Mesodermal cell (in vitro differentiated cells): ENCODE results near the gene NKTR.

Experiments used
- H3K27ac ChIP-seq: 2 replicates; pipeline ENCODE4 v1.7.0; 2013; ENCODE audit warnings: mild to moderate bottlenecking, low read depth, low read length, moderate library complexity; ENCODE audit not compliant: severe bottlenecking
- H3K36me3 ChIP-seq: 2 replicates; pipeline ENCODE4 v1.7.1; 2013; ENCODE audit warnings: mild to moderate bottlenecking, low read length, moderate library complexity; ENCODE audit not compliant: control insufficient read depth, insufficient read depth
- H3K4me1 ChIP-seq: one replicate; pipeline ENCODE4 v1.7.1; 2013; ENCODE audit warnings: mild to moderate bottlenecking, low read length; ENCODE audit not compliant: insufficient read depth, control insufficient read depth, poor library complexity, severe bottlenecking
- H3K4me3 ChIP-seq: 2 replicates; pipeline ENCODE4 v1.7.0; 2013; ENCODE audit warnings: low read length, control low read depth, mild to moderate bottlenecking; ENCODE audit not compliant: insufficient read depth, poor library complexity, severe bottlenecking; ENCODE audit errors: extremely low read depth
- H3K9me3 ChIP-seq: 2 replicates; pipeline ENCODE4 v1.7.1; 2013; ENCODE audit warnings: mild to moderate bottlenecking, low read length, moderate library complexity; ENCODE audit not compliant: control insufficient read depth
- WGBS, 2 experiments: methylation state at CpG; one replicate each; pipeline ENCODE4 v1.1.5; 2013; ENCODE audit warnings: missing lambda C conversion rate in 2 of 2; ENCODE audit not compliant: insufficient coverage in 2 of 2; 5-methylcytosine and 5-hydroxymethylcytosine counted together

NKTR gene

GRCh38 chr3:42651248-42652091, 51.0 kb downstream of the NKTR start:
- WGBS, 2 experiments = 44 to 52% methylated on average over 6 to 7 of the region's 9 CpGs
- peaks cover 47% of the 10 kb centered on the region for H3K4me1 ChIP-seq
- no peak overlapping the region for H3K4me3 ChIP-seq
- H3K27ac ChIP-seq = peak overlapping the region; percentile 91
- peaks cover 39% of the 10 kb centered on the region for H3K36me3 ChIP-seq
- no peaks in the 10 kb centered on the region for H3K9me3 ChIP-seq

DNA sequence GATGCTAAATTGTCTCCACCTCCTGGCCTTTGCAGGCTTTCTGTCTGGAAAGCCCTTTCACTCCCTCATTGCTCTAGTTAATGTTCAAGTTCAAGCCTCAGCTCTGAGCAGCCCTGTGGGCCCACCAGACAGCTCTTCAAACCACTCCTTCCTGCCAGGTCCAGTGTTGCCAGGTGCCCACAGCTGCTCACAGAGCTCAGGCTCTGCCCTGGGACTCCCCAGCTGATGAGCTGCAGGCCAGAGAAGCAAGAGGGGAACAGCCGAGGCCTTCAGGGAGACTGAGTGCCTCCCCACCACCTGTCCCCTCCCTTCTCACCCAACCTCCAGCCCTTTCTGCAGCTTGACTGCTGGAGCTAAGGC, 51.7 kb downstream of the NKTR start:
- H3K4me1 ChIP-seq = peaks cover 47% of the 10 kb centered on the region
- peaks cover 32% of the 10 kb centered on the region for H3K36me3 ChIP-seq
- H3K27ac ChIP-seq = peak overlapping the region; percentile 91
- H3K4me3 ChIP-seq = no peak overlapping the region
- 80 to 90% methylated on average over 1 of the region's 1 CpG for WGBS, 2 experiments
- H3K9me3 ChIP-seq = no peaks in the 10 kb centered on the region

GRCh38 chr3:42652611-42653302, 52.3 kb downstream of the NKTR start:
- no peaks in the 10 kb centered on the region for H3K9me3 ChIP-seq
- peaks cover 26% of the 10 kb centered on the region for H3K36me3 ChIP-seq
- 24 to 66% methylated on average over 4 of the region's 7 CpGs for WGBS, 2 experiments
- H3K27ac ChIP-seq = peak overlapping the region; percentile 91
- peak overlapping the region; percentile 63 for H3K4me3 ChIP-seq
- peaks cover 42% of the 10 kb centered on the region for H3K4me1 ChIP-seq

- Histone ChIP-seq H3K4me1 (peaks cover 40% of the 10 kb centered on the region), H3K27ac (peak overlapping the region; percentile 24), H3K9me3 (no peaks in the 10 kb centered on the region), H3K4me3 (peak overlapping the region; percentile 63), H3K36me3 (peaks cover 22% of the 10 kb centered on the region)
- 100% methylated on average over 2 to 3 of the region's 3 CpGs for WGBS, 2 experiments
These were observed 52.7 kb downstream of the NKTR start for GRCh38 chr3:42653303-42653559.

DNA sequence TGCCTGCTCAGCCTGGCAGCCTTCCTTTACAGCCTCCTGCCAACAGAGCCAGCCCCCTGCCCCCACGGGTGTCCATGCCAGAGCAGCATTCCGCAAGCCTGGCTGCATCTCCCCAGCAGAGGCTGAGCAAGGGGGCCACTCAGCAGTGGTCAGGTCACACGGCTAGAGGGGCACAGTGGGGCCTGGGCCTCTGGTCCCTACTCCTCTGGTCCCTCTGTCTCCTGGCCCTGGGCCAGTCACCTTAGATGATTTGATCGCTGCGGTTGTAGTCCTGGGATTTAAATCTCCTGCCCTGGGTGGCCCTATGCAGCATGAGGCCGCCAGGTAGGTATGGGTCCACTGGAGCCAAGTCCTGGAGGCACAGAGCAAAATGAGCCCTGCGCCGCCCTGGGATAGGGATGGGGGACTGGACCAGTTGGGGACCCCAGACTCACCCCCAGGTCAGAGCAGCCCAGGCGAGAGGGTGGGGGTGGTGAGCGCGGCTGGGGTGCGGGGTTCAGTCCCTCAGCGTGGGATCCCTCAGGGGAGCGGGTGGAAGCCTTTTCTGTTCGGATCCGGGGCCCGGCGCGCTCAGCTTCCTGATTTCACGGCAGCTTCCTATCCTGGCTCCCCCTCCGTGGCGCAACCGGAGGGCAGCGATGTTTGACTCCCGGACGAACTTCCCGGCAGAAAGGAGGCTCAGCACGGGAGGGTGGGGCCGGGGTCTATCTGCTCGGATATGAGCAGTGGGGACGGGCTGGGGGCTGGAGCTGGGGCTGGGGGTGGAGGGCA, 53.3 kb downstream of the NKTR start, which contains the start of gene ZBTB47:
TSS of gene ZBTB47 (plus strand) at position 138 of the 771 bp plus-strand sequence. CDS start 4,659 bp downstream, outside the sequence.
- H3K4me3 ChIP-seq = peak within 1 kb of the TSS; percentile 63
- WGBS, 2 experiments = 21 to 27% methylated on average over 21 to 23 of the region's 31 CpGs
- peaks cover 16% of the 10 kb centered on the region for H3K36me3 ChIP-seq
- H3K9me3 ChIP-seq = no peaks in the 10 kb centered on the region
- peaks cover 38% of the 10 kb centered on the region for H3K4me1 ChIP-seq
- H3K27ac ChIP-seq = peak within 1 kb of the TSS; percentile 57

GRCh38 chr3:42654331-42655201, 54.1 kb downstream of the NKTR start:
- 1 to 3% methylated on average over 44 to 53 of the region's 94 CpGs for WGBS, 2 experiments
- Histone ChIP-seq H3K4me1 (peaks cover 39% of the 10 kb centered on the region), H3K36me3 (peaks cover 8% of the 10 kb centered on the region), H3K9me3 (no peaks in the 10 kb centered on the region), H3K27ac (peak overlapping the region; percentile 57), H3K4me3 (peak overlapping the region; percentile 63)

DNA sequence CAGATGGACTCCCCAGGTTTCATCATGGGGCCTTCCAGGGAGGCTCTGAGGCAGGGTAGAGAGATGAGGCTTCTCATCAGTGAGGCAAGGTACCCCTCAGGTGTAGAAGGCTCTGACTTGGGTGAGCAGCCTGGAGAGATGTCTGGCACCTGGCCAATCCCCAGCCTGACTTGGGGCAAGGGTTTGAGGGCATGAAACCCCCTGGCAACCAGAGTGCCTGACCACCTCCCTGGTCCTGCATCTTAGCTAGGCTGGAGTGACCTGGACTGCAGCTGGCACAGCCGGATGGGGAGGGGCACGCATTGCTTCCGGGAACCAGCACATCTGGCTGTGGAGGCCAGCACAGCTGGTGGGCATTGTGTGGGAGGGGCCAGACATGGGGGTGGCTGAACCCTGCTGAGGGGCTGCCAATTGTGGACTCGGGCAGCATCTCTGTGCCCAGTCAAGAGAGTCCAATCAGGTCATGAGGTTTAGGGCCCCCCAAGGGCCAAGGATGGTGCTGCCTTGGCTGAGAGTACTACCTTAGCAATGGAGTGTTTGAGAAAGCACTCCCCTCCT, 54.9 kb downstream of the NKTR start:
- Histone ChIP-seq H3K4me3 (peak overlapping the region; percentile 63), H3K4me1 (peaks cover 40% of the 10 kb centered on the region), H3K36me3 (no peaks in the 10 kb centered on the region), H3K27ac (peak overlapping the region; percentile 57), H3K9me3 (no peaks in the 10 kb centered on the region)
- 63 to 85% methylated on average over 4 of the region's 4 CpGs for WGBS, 2 experiments

GRCh38 chr3:42655980-42656679, 55.6 kb downstream of the NKTR start:
- H3K27ac ChIP-seq = no peak overlapping the region
- H3K9me3 ChIP-seq = no peaks in the 10 kb centered on the region
- H3K36me3 ChIP-seq = no peaks in the 10 kb centered on the region
- WGBS, 2 experiments = 85 to 88% methylated on average over 5 to 6 of the region's 6 CpGs
- H3K4me3 ChIP-seq = no peak overlapping the region
- H3K4me1 ChIP-seq = peaks cover 33% of the 10 kb centered on the region

DNA sequence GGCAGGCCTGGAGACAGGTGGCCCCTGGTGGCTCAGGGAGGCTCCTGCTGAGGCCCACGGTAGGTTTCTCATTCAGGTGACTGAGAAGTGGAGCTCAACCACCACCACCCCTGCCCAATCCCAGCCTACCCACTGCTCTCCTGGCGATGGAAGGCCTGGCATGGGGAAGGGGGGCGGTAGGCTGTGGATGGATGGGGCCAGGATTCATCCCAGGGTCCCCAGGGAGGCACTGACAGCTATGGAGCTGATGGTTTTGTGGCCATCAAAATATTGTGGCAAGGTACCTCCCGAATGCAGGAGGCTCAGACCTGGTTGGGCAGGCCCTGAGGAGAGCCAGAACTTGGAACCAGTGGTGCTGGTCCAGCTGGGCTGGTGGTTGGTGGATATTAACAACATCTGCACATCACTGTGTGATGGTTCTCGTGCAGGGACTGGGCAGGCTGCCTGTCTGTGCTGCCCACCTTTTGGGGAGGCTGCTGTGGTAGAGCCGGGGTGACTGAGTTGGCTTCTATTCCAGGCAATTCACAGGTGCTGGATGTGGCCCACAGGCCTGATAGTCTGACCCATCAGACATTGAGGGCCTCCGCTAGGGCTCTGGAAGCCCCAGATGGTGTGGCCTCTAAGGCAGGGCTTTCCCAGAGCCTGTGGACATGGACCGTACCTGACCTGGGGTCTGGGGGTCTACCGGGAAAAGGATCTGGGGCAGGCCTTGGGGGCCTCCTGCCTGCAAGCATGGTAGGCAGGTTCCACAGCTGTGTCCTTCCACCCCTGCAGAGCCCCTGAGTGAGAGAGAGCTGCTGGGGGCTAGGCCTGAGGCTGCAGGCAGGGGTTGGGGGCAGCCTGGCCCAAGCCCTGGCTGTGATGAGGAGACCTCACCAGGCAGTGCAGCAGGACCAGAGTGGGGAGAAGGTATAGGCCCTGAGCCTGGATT, 56.5 kb downstream of the NKTR start:
- Histone ChIP-seq H3K4me3 (no peak overlapping the region), H3K4me1 (peaks cover 25% of the 10 kb centered on the region)
- WGBS, 2 experiments = 89 to 98% methylated on average over 6 to 7 of the region's 9 CpGs

More for the DNA sequence above, 56.5 kb downstream of the NKTR start:
- H3K9me3 ChIP-seq = no peaks in the 10 kb centered on the region
- no peak overlapping the region for H3K27ac ChIP-seq
- H3K36me3 ChIP-seq = peaks cover 8% of the 10 kb centered on the region
